Loucy (cell line): ENCODE results near the gene DPY19L1.
"Not testable (repeated sequence)": the region's sequence is repeated elsewhere in the genome, so short reads cannot be mapped to it uniquely, and the experiment has no call there.

Experiments
- H2AFZ ChIP-seq: fragments of 200-600 bp; sonication (generic); 2 replicates; pipeline ENCODE4 v1.6.0; 2016; ENCODE audit warnings: antibody characterized with exemption, mild to moderate bottlenecking, low read length, moderate library complexity
- H3F3A ChIP-seq: fragments of 200-600 bp; 2 replicates; pipeline ENCODE4 v1.6.0; 2016; ENCODE audit warnings: antibody characterized with exemption, low read depth, mild to moderate bottlenecking
- H3K27me3 ChIP-seq: fragments of 200-600 bp; sonication (generic); 2 replicates; pipeline ENCODE4 v1.6.1; 2014; ENCODE audit warnings: low read length, mild to moderate bottlenecking; ENCODE audit not compliant: insufficient read depth, poor library complexity, severe bottlenecking
- H3K36me3 ChIP-seq: fragments of 200-600 bp; sonication (generic); 2 replicates; pipeline ENCODE4 v1.6.1; 2016; ENCODE audit warnings: low read length; ENCODE audit not compliant: insufficient read depth
- H3K4me1 ChIP-seq: fragments of 200-600 bp; sonication (generic); 2 replicates; pipeline ENCODE4 v1.5.1; 2014; ENCODE audit warnings: low read length, mild to moderate bottlenecking; ENCODE audit not compliant: insufficient read depth, poor library complexity, severe bottlenecking
- H3K4me2 ChIP-seq: fragments of 200-600 bp; sonication (generic); 2 replicates; pipeline ENCODE4 v1.6.0; 2014; ENCODE audit warnings: antibody characterized with exemption, low read length, low read depth, mild to moderate bottlenecking; ENCODE audit not compliant: poor library complexity, severe bottlenecking
- H3K4me3 ChIP-seq: fragments of 200-600 bp; sonication (generic); 2 replicates; pipeline ENCODE4 v1.5.1; 2014; ENCODE audit warnings: low read length, mild to moderate bottlenecking, mixed read lengths; ENCODE audit not compliant: poor library complexity, severe bottlenecking
- H3K79me2 ChIP-seq: fragments of 200-600 bp; sonication (generic); 2 replicates; pipeline ENCODE4 v1.6.1; 2014; ENCODE audit warnings: low read length; ENCODE audit not compliant: insufficient read depth
- H3K9ac ChIP-seq: fragments of 200-600 bp; sonication (generic); 2 replicates; pipeline ENCODE4 v1.6.0; 2014; ENCODE audit warnings: mild to moderate bottlenecking, low read depth, low read length, moderate library complexity; ENCODE audit not compliant: poor library complexity, severe bottlenecking
- H3K9me2 ChIP-seq: fragments of 200-600 bp; sonication (generic); replicated peaks from 2 replicates; pipeline ENCODE4 v1.6.1; 2016; ENCODE audit warnings: low read depth, low read length, mixed read lengths
- H3K9me3 ChIP-seq: fragments of 200-600 bp; sonication (generic); 2 replicates; pipeline ENCODE4 v1.6.1; 2014; ENCODE audit warnings: mild to moderate bottlenecking, antibody characterized with exemption, low read length, low read depth; ENCODE audit not compliant: insufficient read depth
- H4K20me1 ChIP-seq: fragments of 200-600 bp; sonication (generic); 2 replicates; pipeline ENCODE4 v1.6.0; 2014; ENCODE audit warnings: antibody characterized with exemption, low read length, mild to moderate bottlenecking; ENCODE audit not compliant: insufficient read depth, poor library complexity, severe bottlenecking
- EZH2phosphoT487 ChIP-seq: fragments of 200-600 bp; IDR thresholded peaks from 2 replicates; pipeline ENCODE4 v1.6.1; 2018; ENCODE audit warnings: antibody characterized with exemption, mild to moderate bottlenecking, moderate library complexity, borderline replicate concordance
- TF ChIP-seq, protein P1 (sequence below): fragments of 200-600 bp; sonication (generic); conservative IDR thresholded peaks from 2 replicates; pipeline ENCODE4 v1.5.1; 2014; ENCODE audit warnings: mild to moderate bottlenecking, antibody characterized with exemption, low read length

Gene DPY19L1

DNA sequence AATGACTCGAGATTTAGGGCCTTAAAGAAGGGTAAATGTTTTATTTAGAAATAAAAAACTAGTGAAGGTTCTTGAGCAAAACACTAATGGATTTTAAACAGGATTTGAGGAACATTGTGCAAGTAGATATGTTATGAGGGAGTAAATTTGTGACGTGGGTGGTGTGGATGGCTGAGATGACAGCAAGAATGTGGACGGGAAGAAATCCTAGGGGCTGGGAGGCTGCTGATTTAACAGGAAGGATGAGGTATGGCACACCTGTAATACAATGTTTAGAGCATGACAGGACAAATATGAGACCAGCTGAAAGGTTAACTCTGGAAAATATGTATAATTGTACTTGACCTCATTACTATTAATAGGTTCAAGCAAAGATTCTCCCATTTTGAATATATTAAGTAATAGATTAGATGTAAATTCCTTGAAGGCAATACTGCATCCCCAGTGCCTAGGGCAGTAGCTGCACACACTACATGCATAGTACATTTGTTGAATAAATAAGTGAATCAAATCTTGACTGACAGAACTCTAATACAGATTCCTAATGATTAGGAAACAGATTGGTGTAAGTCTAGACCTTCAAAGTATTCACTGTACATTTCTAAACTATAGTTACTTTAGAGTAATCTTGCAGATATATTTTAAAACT is 10.1 kb upstream of the DPY19L1 start:
- not testable (repeated sequence) for H3K9ac ChIP-seq, H2AFZ ChIP-seq, H3K4me1 ChIP-seq, H4K20me1 ChIP-seq, H3F3A ChIP-seq, H3K4me3 ChIP-seq, H3K9me2 ChIP-seq, H3K9me3 ChIP-seq, H3K4me2 ChIP-seq, H3K79me2 ChIP-seq, H3K36me3 ChIP-seq, H3K27me3 ChIP-seq

DNA sequence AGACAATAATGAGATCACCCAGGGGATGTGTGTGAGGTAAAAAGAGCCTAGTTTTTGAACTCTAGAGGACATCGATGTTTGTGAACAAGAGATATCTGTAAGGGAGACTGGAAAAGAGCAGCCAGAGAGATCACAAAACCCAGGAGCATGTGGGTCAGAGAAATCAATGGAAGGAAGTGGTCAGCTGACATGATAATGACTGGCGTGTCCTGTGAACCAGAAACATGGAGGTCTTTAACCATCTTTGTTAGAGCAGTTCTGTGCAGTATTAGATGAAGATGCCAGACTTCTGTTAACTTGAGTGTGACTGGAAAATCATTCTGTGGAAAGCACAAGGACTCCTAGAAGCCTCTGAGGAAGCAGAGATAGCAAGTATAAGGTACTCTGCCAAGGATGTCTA is 6.0 kb upstream of the DPY19L1 start:
- H2AFZ ChIP-seq, H3K36me3 ChIP-seq, H3K4me2 ChIP-seq, H4K20me1 ChIP-seq, H3F3A ChIP-seq, H3K79me2 ChIP-seq, H3K9me3 ChIP-seq, H3K27me3 ChIP-seq, H3K9me2 ChIP-seq, H3K4me1 ChIP-seq, H3K4me3 ChIP-seq, H3K9ac ChIP-seq: not testable (repeated sequence)

DNA sequence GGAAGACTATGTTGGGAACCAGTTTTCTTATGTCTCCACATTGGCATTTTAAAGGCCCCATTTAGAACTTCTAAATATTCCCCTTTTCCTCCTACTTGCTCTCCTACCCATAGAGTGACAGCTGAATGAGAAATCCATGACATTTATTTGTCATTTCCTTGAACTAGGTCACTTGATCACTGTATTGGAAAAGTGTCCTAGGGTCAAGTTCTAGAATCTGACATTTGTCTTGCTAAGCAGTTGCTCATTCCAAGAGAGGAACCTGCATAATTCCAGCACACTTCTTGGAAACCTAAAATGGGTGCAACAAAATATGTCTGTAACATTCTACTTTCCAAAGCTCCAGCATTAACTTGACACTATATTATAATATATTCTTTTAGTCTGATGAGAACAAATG is 3.6 kb upstream of the DPY19L1 start:
- Histone ChIP-seq H2AFZ (no peak overlapping the region), H3K9ac (no peak overlapping the region)
- no peak for TF ChIP-seq EZH2phosphoT487
- TF ChIP-seq, protein P1, sequence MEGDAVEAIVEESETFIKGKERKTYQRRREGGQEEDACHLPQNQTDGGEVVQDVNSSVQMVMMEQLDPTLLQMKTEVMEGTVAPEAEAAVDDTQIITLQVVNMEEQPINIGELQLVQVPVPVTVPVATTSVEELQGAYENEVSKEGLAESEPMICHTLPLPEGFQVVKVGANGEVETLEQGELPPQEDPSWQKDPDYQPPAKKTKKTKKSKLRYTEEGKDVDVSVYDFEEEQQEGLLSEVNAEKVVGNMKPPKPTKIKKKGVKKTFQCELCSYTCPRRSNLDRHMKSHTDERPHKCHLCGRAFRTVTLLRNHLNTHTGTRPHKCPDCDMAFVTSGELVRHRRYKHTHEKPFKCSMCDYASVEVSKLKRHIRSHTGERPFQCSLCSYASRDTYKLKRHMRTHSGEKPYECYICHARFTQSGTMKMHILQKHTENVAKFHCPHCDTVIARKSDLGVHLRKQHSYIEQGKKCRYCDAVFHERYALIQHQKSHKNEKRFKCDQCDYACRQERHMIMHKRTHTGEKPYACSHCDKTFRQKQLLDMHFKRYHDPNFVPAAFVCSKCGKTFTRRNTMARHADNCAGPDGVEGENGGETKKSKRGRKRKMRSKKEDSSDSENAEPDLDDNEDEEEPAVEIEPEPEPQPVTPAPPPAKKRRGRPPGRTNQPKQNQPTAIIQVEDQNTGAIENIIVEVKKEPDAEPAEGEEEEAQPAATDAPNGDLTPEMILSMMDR: no peak

DNA sequence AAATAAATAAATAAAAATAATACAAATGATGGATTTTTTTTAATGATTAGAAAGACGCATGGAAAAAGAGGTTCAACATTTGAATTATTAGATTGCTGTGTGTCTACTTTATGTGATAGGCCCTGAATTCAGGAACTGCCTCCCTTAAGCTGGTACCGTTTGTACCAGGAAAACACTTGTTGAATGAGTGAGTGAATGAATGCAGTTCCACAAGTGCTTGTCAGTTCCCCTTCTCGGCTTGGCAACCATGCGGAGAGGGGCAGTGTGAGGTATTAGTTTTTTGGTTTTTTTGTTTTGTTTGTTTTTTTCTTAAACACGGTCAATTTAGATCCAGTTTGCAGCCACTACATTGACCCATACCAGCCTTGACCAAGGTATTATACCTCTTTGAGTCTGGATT is 2.1 kb upstream of the DPY19L1 start:
- Histone ChIP-seq H3K4me3 (no peak overlapping the region), H3K4me1 (peaks cover 26% of the 10 kb centered on the region), H3K79me2 (peaks cover 23% of the 10 kb centered on the region), H3K36me3 (no peaks in the 10 kb centered on the region), H3K4me2 (no peak overlapping the region), H3K9me2 (no peaks in the 10 kb centered on the region), H2AFZ (no peak overlapping the region), H3K9ac (no peak overlapping the region), H3K27me3 (no peaks in the 10 kb centered on the region), H4K20me1 (peaks cover 19% of the 10 kb centered on the region), H3F3A (no peaks in the 10 kb centered on the region), H3K9me3 (no peaks in the 10 kb centered on the region)
- TF ChIP-seq, protein P1: no peak
- no peak for TF ChIP-seq EZH2phosphoT487

More for the DNA sequence above, 3.6 kb upstream of the DPY19L1 start:
- Histone ChIP-seq H3K79me2 (peaks cover 7% of the 10 kb centered on the region), H3F3A (no peaks in the 10 kb centered on the region), H3K4me2 (no peak overlapping the region), H3K27me3 (no peaks in the 10 kb centered on the region), H3K36me3 (no peaks in the 10 kb centered on the region), H3K9me3 (no peaks in the 10 kb centered on the region), H3K4me1 (peaks cover 11% of the 10 kb centered on the region), H3K4me3 (no peak overlapping the region), H4K20me1 (peaks cover 8% of the 10 kb centered on the region), H3K9me2 (no peaks in the 10 kb centered on the region)
